Measurements from ENCODE around the gene PPFIBP1. TPM values are rescaled to one million over a fixed set of nuclear protein-coding genes. Genes with fewer than 3 reads are reported as not detected.

The PPFIBP1 gene
- total and polyA plus RNA-seq, 2 of the 4 experiments (the other 2 are of a cell fraction), result 30.4 to 72.2 TPM

DNA sequence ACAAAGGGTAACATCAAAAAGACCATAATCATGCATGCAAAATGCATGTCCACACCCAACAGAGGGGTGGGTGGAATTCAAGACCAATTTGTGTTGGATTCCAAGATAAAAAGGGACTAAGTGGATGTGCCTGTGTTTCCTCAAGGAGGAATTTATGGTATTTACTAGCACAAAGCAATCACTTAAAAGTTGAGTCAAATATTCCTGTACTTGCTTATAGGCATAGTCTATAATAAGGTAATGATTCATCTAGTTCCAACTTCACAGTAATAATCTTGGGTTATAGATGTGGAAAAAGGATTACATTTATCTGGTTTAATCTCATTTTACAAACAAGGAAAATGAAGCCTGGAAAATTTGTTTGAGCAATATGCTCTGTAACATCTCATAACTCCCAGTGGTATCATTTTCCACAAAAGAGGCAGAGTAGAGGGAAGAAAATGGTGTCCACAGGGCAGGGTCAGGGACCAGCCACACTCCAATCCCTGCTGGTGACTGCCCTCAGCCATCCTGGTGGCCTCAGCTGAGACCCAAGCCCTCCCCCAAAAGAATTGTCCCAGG, 91.4 kb downstream of the PPFIBP1 start:
- ChIA-PET CTCF (no interaction called here), POLR2A (ENCODE audit: unreplicated experiment) (no interaction called here)
- DNase-seq, result peak; percentile 56
- Histone ChIP-seq H2AFZ (replicated peaks; ENCODE audit: low read length, poor library complexity) (no peak overlapping the region), H2BK20ac (ENCODE audit: low read depth, low read length) (peak overlapping the region; percentile 75; the same call in 1 of the 2 replicates), H3K14ac (replicated peaks; ENCODE audit: low read depth, low read length) (peak overlapping the region; percentile 90), H3K23ac (ENCODE audit: low read depth, low read length) (peak overlapping the region; percentile 39; the same call in 1 of the 2 replicates), H3K9me3 (ENCODE audit: control insufficient read depth, insufficient read depth, low read length) (no peaks in the 10 kb centered on the region), H4K91ac (ENCODE audit: insufficient read depth, low read depth, low read length) (peak overlapping the region; percentile 62), H3K4ac (ENCODE audit: low read depth, low read length) (peak overlapping the region; percentile 80), H3K27ac (ENCODE audit: insufficient read depth, low read length) (no peak overlapping the region), H4K5ac (ENCODE audit: low read depth, low read length) (peak overlapping the region; percentile 26; the same call in 1 of the 2 replicates), H3K36me3 (ENCODE audit: control insufficient read depth, insufficient read depth, low read length) (no peaks in the 10 kb centered on the region), H3K18ac (ENCODE audit: low read depth, low read length) (0 out of 2 replicates have a peak overlapping the region, but pooled peaks have one; percentile 5), H3K79me1 (ENCODE audit: low read depth in 1 of 2, low read length in 2 of 2) (peaks cover 34 to 75% of the 10 kb centered on the region in 2 experiments), H3K56ac (ENCODE audit: extremely low read depth, insufficient read depth, low read length) (no peak overlapping the region), H2BK15ac (ENCODE audit: low read depth, low read length) (peak overlapping the region; percentile 19; the same call in 1 of the 3 replicates), H3K27me3 (ENCODE audit: control insufficient read depth, insufficient read depth, low read length) (no peaks in the 10 kb centered on the region), H2AK9ac (replicated peaks; ENCODE audit: low read depth, low read length, poor library complexity) (no peak overlapping the region), H2BK120ac (ENCODE audit: low read depth, low read length) (peak overlapping the region; percentile 44; the same call in 1 of the 2 replicates), H3K4me3 (ENCODE audit: insufficient read depth, low read depth, low read length) (no peak overlapping the region), H3K9me1 (ENCODE audit: insufficient read depth, low read length) (peaks cover 13% of the 10 kb centered on the region), H4K8ac (ENCODE audit: low read depth in 2 of 2, low read length in 2 of 2) (peak overlapping the region in 1 of 2 experiments; percentile 54; a peak in 1 of 4 replicates), H3K9ac (ENCODE audit: low read depth, low read length) (no peak overlapping the region), H2BK5ac (ENCODE audit: low read depth, low read length, poor library complexity, severe bottlenecking) (peak overlapping the region; percentile 41), H2AK5ac (ENCODE audit: low read depth, low read length) (peak overlapping the region; percentile 95; the same call in 1 of the 2 replicates), H4K20me1 (ENCODE audit: insufficient read depth, low read length) (no peaks in the 10 kb centered on the region), H3K4me1 (ENCODE audit: control insufficient read depth, insufficient read depth, low read length) (peaks cover 11% of the 10 kb centered on the region), H3K4me2 (ENCODE audit: low read depth, low read length) (no peak overlapping the region; the same call in 1 of the 2 replicates)
- TF ChIP-seq MAZ (IDR thresholded peaks at IDR 0.05; ENCODE audit: borderline replicate concordance, low read depth, low read length), result no peak
- TF ChIP-seq NFE2L2 (IDR thresholded peaks at IDR 0.05; ENCODE audit: low read depth, low read length), result no peak
- TF ChIP-seq SMC3 (IDR thresholded peaks at IDR 0.05; ENCODE audit: low read depth, low read length), result no peak
- no peak for TF ChIP-seq CTCF (conservative IDR thresholded peaks at IDR 0.05; ENCODE audit: low read depth, low read length)
- TF ChIP-seq CHD1 (IDR thresholded peaks at IDR 0.05; ENCODE audit: low read depth, low read length), result no peak
- TF ChIP-seq BHLHE40 (IDR thresholded peaks at IDR 0.05; ENCODE audit: low read depth, low read length), result no peak
- TF ChIP-seq RCOR1 (IDR thresholded peaks at IDR 0.05; ENCODE audit: insufficient replicate concordance, low read length), result no peak
- no peak for TF ChIP-seq MXI1 (IDR thresholded peaks at IDR 0.05; ENCODE audit: borderline replicate concordance, low read depth, low read length)
- no peak for TF ChIP-seq MAFK (IDR thresholded peaks at IDR 0.05; ENCODE audit: low read depth, low read length)
- TF ChIP-seq USF2 (IDR thresholded peaks at IDR 0.05; ENCODE audit: low read depth, low read length), result no peak
- TF ChIP-seq POLR2A (IDR thresholded peaks at IDR 0.05; ENCODE audit: low read depth, low read length), result no peak
- TF ChIP-seq RAD21 (IDR thresholded peaks at IDR 0.05; ENCODE audit: low read length), result no peak
- no peak for TF ChIP-seq FOS (IDR thresholded peaks at IDR 0.05; ENCODE audit: low read depth, low read length)
- no peak for TF ChIP-seq CEBPB (IDR thresholded peaks at IDR 0.05; ENCODE audit: low read depth, low read length)
- no TSS peak for BruUV-seq (replicated peaks)
- in situ Hi-C loops (cut with MboI; ENCODE audit: low sequenced_read_pairs) (no loop called here), intact Hi-C loops (cut with micrococcal nuclease) (loop anchor here (5.0 kb wide), 2 partner anchors 43 to 63 kb away; no protein-coding TSS in a partner anchor), dilution Hi-C loops (cut with HindIII; ENCODE audit: low sequenced_read_pairs, unreplicated experiment) (no loop called here)
- peak; percentile 59 for ATAC-seq (ENCODE audit: low read depth)

Measured in IMR-90 (cell line).